Measurements from ENCODE around the gene TTLL11.

DNA sequence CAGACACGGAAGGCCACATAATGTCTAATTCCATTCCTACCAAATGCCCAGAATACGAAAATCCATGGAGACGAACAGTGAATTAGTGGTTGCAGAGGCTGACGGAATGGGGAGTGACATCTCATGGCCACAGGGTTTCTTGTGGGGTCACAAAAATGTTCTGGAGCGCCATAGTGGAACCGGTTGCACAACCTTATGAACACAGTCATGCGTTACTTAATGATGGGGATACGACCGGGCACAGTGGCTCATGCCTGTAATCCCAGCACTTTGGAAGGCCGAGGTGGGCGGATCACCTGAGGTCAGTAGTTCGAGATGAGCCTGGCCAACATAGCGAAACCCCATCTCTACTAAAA lies 26.0 kb upstream of the TTLL11 start:
- no peak for TF ChIP-seq EZH2 (IDR thresholded peaks at IDR 0.05; ENCODE audit: low read length, unreplicated experiment)
- no peak for TF ChIP-seq CTCF (conservative IDR thresholded peaks at IDR 0.05; ENCODE audit: low read depth, low read length)
- TF ChIP-seq EZH2phosphoT487 (IDR thresholded peaks at IDR 0.05; ENCODE audit: borderline replicate concordance, low read length): no peak
